HepG2 (cell line): ENCODE measurements around the gene HCFC1. TPM values are rescaled to one million over a fixed set of nuclear protein-coding genes. Genes with fewer than 3 reads are reported as not detected.

ENCODE experiments used
- ARNT2 ChIP-seq: sonication (generic); formaldehyde crosslinking; IDR thresholded peaks from 2 replicates; pipeline ENCODE4 v1.8.0; 2022; ENCODE audit warnings: mild to moderate bottlenecking, low read depth, missing genetic modification reagents, moderate library complexity
- BCL3 ChIP-seq: sonication (generic); formaldehyde crosslinking; IDR thresholded peaks from 2 replicates; pipeline ENCODE4 v1.5.1; 2020; ENCODE audit warnings: mild to moderate bottlenecking, missing genetic modification reagents, moderate library complexity
- CAMTA2 ChIP-seq: sonication (generic); formaldehyde crosslinking; IDR thresholded peaks from 2 replicates; pipeline ENCODE4 v1.4.0; 2020; ENCODE audit warnings: mild to moderate bottlenecking, missing genetic modification reagents, borderline replicate concordance
- DPF2 ChIP-seq: sonication (generic); formaldehyde crosslinking; IDR thresholded peaks from 2 replicates; pipeline ENCODE4 v1.4.0; 2020; ENCODE audit warnings: mild to moderate bottlenecking, low read depth, missing genetic modification reagents, borderline replicate concordance
- FOXK2 ChIP-seq: fragments of 450-650 bp; IDR thresholded peaks from 2 replicates; pipeline ENCODE4 v1.6.1; 2016
- GABPB1 ChIP-seq: IDR thresholded peaks from 2 replicates; pipeline ENCODE4 v1.6.1; 2016; ENCODE audit warnings: mild to moderate bottlenecking, missing genetic modification reagents, moderate library complexity, missing compliant biosample characterization
- HDAC2 ChIP-seq: sonication (generic); formaldehyde crosslinking; IDR thresholded peaks from 2 replicates; pipeline ENCODE4 v1.4.0; 2020; ENCODE audit warnings: missing genetic modification reagents
- IRF1 ChIP-seq: sonication (generic); formaldehyde crosslinking; IDR thresholded peaks from 2 replicates; pipeline ENCODE4 v1.4.0; 2020; ENCODE audit warnings: low read depth, mild to moderate bottlenecking, missing genetic modification reagents
- JUNB ChIP-seq: sonication (generic); formaldehyde crosslinking; IDR thresholded peaks from 2 replicates; pipeline ENCODE4 v1.8.0; 2022; ENCODE audit warnings: missing genetic modification reagents, mild to moderate bottlenecking, borderline replicate concordance
- KAT7 ChIP-seq: IDR thresholded peaks from 2 replicates; pipeline ENCODE4 v1.6.1; 2018; ENCODE audit warnings: borderline replicate concordance, missing compliant biosample characterization
- MAF1 ChIP-seq: sonication (generic); formaldehyde crosslinking; IDR thresholded peaks from 2 replicates; pipeline ENCODE4 v1.5.0; 2020; ENCODE audit warnings: missing genetic modification reagents, borderline replicate concordance
- NCOA2 ChIP-seq: sonication (generic); formaldehyde crosslinking; IDR thresholded peaks from 2 replicates; pipeline ENCODE4 v1.8.0; 2022; ENCODE audit warnings: inconsistent platforms
- POLR2AphosphoS5 ChIP-seq: IDR thresholded peaks from 2 replicates; pipeline ENCODE4 v1.6.1; 2012; ENCODE audit warnings: low read depth, low read length
- REL ChIP-seq: sonication (generic); formaldehyde crosslinking; conservative IDR thresholded peaks from 2 replicates; pipeline ENCODE4 v1.8.0; 2022; ENCODE audit warnings: mild to moderate bottlenecking, missing genetic modification reagents, moderate library complexity
- SP1 ChIP-seq, 2 experiments: fragments of 450-650 bp in 1 of 2; sonication (generic) in 1 of 2; formaldehyde crosslinking in 1 of 2; IDR thresholded peaks; 2 replicates each; pipeline versions ENCODE4 v1.4.0 to v1.6.1; 2016 to 2020; ENCODE audit warnings: missing genetic modification reagents in 1 of 2
- SP4 ChIP-seq: sonication (generic); formaldehyde crosslinking; IDR thresholded peaks from 2 replicates; pipeline ENCODE4 v1.8.1; 2023; ENCODE audit warnings: mild to moderate bottlenecking, missing genetic modification reagents
- TEAD2 ChIP-seq: sonication (generic); formaldehyde crosslinking; IDR thresholded peaks from 2 replicates; pipeline ENCODE4 v1.9.0; 2021; ENCODE audit warnings: missing genetic modification reagents
- ZFP1 ChIP-seq: IDR thresholded peaks from 2 replicates; pipeline ENCODE4 v1.6.1; 2016
- ZFP36 ChIP-seq: fragments of 150-350 bp; IDR thresholded peaks from 2 replicates; pipeline ENCODE4 v1.6.1; 2018; ENCODE audit warnings: borderline replicate concordance, low read length, low read depth; ENCODE audit not compliant: partially characterized antibody
- ZFYVE20 ChIP-seq: sonication (generic); formaldehyde crosslinking; IDR thresholded peaks from 2 replicates; pipeline ENCODE4 v1.8.0; 2023; ENCODE audit warnings: low read depth, mild to moderate bottlenecking, moderate library complexity, missing genetic modification reagents, borderline replicate concordance
- ZNF10 ChIP-seq: sonication (generic); formaldehyde crosslinking; IDR thresholded peaks from 2 replicates; pipeline ENCODE4 v1.4.0; 2020; ENCODE audit warnings: mild to moderate bottlenecking, low read depth, missing genetic modification reagents, borderline replicate concordance
- ZNF276 ChIP-seq: sonication (generic); formaldehyde crosslinking; IDR thresholded peaks from 2 replicates; pipeline ENCODE4 v1.4.0; 2020; ENCODE audit warnings: mild to moderate bottlenecking, low read depth, missing genetic modification reagents
- ZNF343 ChIP-seq: sonication (generic); formaldehyde crosslinking; IDR thresholded peaks from 2 replicates; pipeline ENCODE4 v1.4.0; 2020; ENCODE audit warnings: mild to moderate bottlenecking, missing genetic modification reagents
- ZNF44 ChIP-seq: sonication (generic); formaldehyde crosslinking; IDR thresholded peaks from 2 replicates; pipeline ENCODE4 v1.5.1; 2020; ENCODE audit warnings: mild to moderate bottlenecking, missing genetic modification reagents
- ZNF510 ChIP-seq: sonication (generic); formaldehyde crosslinking; IDR thresholded peaks from 2 replicates; pipeline ENCODE4 v1.4.0; 2020; ENCODE audit warnings: low read depth, mild to moderate bottlenecking, missing genetic modification reagents
- ZNF570 ChIP-seq: sonication (generic); formaldehyde crosslinking; IDR thresholded peaks from 2 replicates; pipeline ENCODE4 v1.4.0; 2020; ENCODE audit warnings: mild to moderate bottlenecking, missing genetic modification reagents, borderline replicate concordance
- ZNF782 ChIP-seq: sonication (generic); formaldehyde crosslinking; IDR thresholded peaks from 2 replicates; pipeline ENCODE4 v1.4.0; 2020; ENCODE audit warnings: missing genetic modification reagents, mild to moderate bottlenecking, borderline replicate concordance
- ZNF790 ChIP-seq: sonication (generic); formaldehyde crosslinking; IDR thresholded peaks from 2 replicates; pipeline ENCODE4 v1.8.0; 2022; ENCODE audit warnings: missing genetic modification reagents, mild to moderate bottlenecking, borderline replicate concordance
- polyA plus RNA-seq, 8 experiments: library from polyadenylated mRNA; depleted of rRNA in 3 of 8; stranded (reverse) in 7 of 8; unstranded in 1 of 8; fragments of >200 nt; fragmentation: Illumina TruSeq in 4 of 8; extraction: Trizol in 4 of 8; gene quantifications; 2 replicates each; pipeline versions ENCODE4 v1.2.1 to v1.2.3, GENCODE V29; 2011 to 2016; ENCODE audit warnings: low read depth in 4 of 8, missing spikeins in 1 of 8, mixed read lengths in 1 of 8; ENCODE audit not compliant: insufficient read depth in 1 of 8
- total RNA-seq, 5 experiments: library from RNA; depleted of rRNA; stranded (reverse); fragments of >200 nt; fragmentation: Illumina TruSeq; extraction: Trizol; gene quantifications; 2 replicates each; pipeline ENCODE4 v1.2.3, GENCODE V29; 2016; ENCODE audit warnings: low read depth in 1 of 5

Gene HCFC1
- total and polyA plus RNA-seq, 2 of the 13 experiments (the other 11 are each of a cell fraction or from before 2014, with no cell fraction given): 5.8 to 17.8 TPM

- no peak for TF ChIP-seq IRF1 (CRISPR knock-in tag)
- no peak for TF ChIP-seq ARNT2 (CRISPR knock-in tag)
- TF ChIP-seq ZNF790 (CRISPR knock-in tag): no peak
- TF ChIP-seq ZFP1 (CRISPR knock-in tag): no peak
- TF ChIP-seq ZNF44 (CRISPR knock-in tag): no peak
- no peak for TF ChIP-seq HDAC2 (CRISPR knock-in tag)
- TF ChIP-seq ZNF10 (CRISPR knock-in tag): no peak
- TF ChIP-seq ZNF343: no peak
- no peak for TF ChIP-seq MAF1 (CRISPR knock-in tag)
- no peak for TF ChIP-seq KAT7
- no peak for TF ChIP-seq JUNB (CRISPR knock-in tag)
- no peak for TF ChIP-seq REL (CRISPR knock-in tag)
- TF ChIP-seq BCL3 (CRISPR knock-in tag): 0 out of 2 replicates have a peak, but pooled peaks have one; percentile 5
- no peak for TF ChIP-seq NCOA2 (CRISPR knock-in tag)
- 0 out of 2 replicates have a peak, but pooled peaks have one; percentile 26 for TF ChIP-seq SP4 (CRISPR knock-in tag)
- no peak for TF ChIP-seq ZNF570 (CRISPR knock-in tag)
- TF ChIP-seq ZFP36: no peak
- no peak for TF ChIP-seq POLR2AphosphoS5
- TF ChIP-seq ZNF510 (CRISPR knock-in tag): no peak
- TF ChIP-seq CAMTA2 (CRISPR knock-in tag): no peak
- no peak for TF ChIP-seq FOXK2
- TF ChIP-seq GABPB1 (CRISPR knock-in tag): peak; percentile 54
- no peak for TF ChIP-seq ZNF782
- TF ChIP-seq ZFYVE20: no peak
- TF ChIP-seq DPF2 (CRISPR knock-in tag): no peak
- no peak for TF ChIP-seq ZNF276 (CRISPR knock-in tag)
- no peak for TF ChIP-seq SP1 (IDR thresholded peaks at IDR 0.05)
- no peak for TF ChIP-seq SP1 (CRISPR knock-in tag; IDR thresholded peaks at IDR 0.05)
- TF ChIP-seq TEAD2: no peak
These were observed 44.6 kb downstream of the HCFC1 start (continued) for GRCh38 chrX:153926858-153927671.
